GM19240 (cell line): Measurements from ENCODE around the gene CPB2.
A peak's percentile ranks its signal among the peaks of the same experiment; 100 is the strongest.

ENCODE experiments used
- DNase-seq: peaks from one replicate; pipeline ENCODE4 v3.0.0; 2011; ENCODE audit warnings: low spot score; ENCODE audit not compliant: insufficient read length

CPB2 gene

GRCh38 chr13:46052319-46053161 is 52.3 kb downstream of the CPB2 start, which contains the start of gene ZC3H13:
Gene ZC3H13 (minus strand): TSS chr13:46052746. CDS start chr13:46045507, 7,239 bp downstream.
- DNase-seq, result peak; percentile 78

- DNase-seq, result no peak
These were observed 52.9 kb downstream of the CPB2 start for GRCh38 chr13:46051968-46052318.

GRCh38 chr13:46050771-46051170 is 54.1 kb downstream of the CPB2 start:
- DNase-seq, result no peak

- DNase-seq, result no peak
These were observed 59.4 kb downstream of the CPB2 start for GRCh38 chr13:46045424-46045823.

- no peak for DNase-seq
These were observed 61.2 kb downstream of the CPB2 start for GRCh38 chr13:46043647-46044046.

GRCh38 chr13:46041419-46041839 is 63.4 kb downstream of the CPB2 start:
- no peak for DNase-seq

GRCh38 chr13:46040763-46041162 is 64.1 kb downstream of the CPB2 start:
- DNase-seq, result no peak

- DNase-seq, result no peak
These were observed 65.2 kb downstream of the CPB2 start for GRCh38 chr13:46039411-46040182.

- DNase-seq, result no peak
These were observed 66.5 kb downstream of the CPB2 start for GRCh38 chr13:46038296-46038695.

- DNase-seq, result no peak
These were observed 69.8 kb downstream of the CPB2 start for GRCh38 chr13:46035066-46035465.

- no peak for DNase-seq
These were observed 72.5 kb downstream of the CPB2 start for GRCh38 chr13:46032341-46032740.

- DNase-seq, result no peak
These were observed 73.1 kb downstream of the CPB2 start for GRCh38 chr13:46031581-46032263.

GRCh38 chr13:46025157-46025556 is 79.7 kb downstream of the CPB2 start:
- DNase-seq, result no peak

GRCh38 chr13:46022481-46022880 is 82.4 kb downstream of the CPB2 start:
- DNase-seq, result no peak

GRCh38 chr13:46016216-46016615 is 88.6 kb downstream of the CPB2 start:
- DNase-seq, result no peak

GRCh38 chr13:46015366-46015765 is 89.5 kb downstream of the CPB2 start:
- no peak for DNase-seq

GRCh38 chr13:46012404-46012803 is 92.4 kb downstream of the CPB2 start:
- no peak for DNase-seq

- no peak for DNase-seq
These were observed 94.7 kb downstream of the CPB2 start for GRCh38 chr13:46010148-46010547.

GRCh38 chr13:46008631-46009030 is 96.2 kb downstream of the CPB2 start:
- no peak for DNase-seq

- DNase-seq, result no peak
These were observed 98.0 kb downstream of the CPB2 start for GRCh38 chr13:46006688-46007452.

- DNase-seq, result no peak
These were observed 100.3 kb downstream of the CPB2 start for GRCh38 chr13:46004491-46004890.
